Endothelial cell of umbilical vein (primary cell): ENCODE results near the gene PIGX.

ENCODE experiments used
- CTCF ChIP-seq, 2 donors: IDR thresholded peaks; 1 replicate in 1 of 2; 2 replicates in 1 of 2; pipeline ENCODE4 v1.5.1; 2011; ENCODE audit warnings: low read length in 2 of 2, mild to moderate bottlenecking in 2 of 2, moderate library complexity in 2 of 2, control low read depth in 1 of 2, inconsistent platforms in 1 of 2, low read depth in 1 of 2; ENCODE audit not compliant: insufficient read depth in 1 of 2; ENCODE audit errors: extremely low read depth in 1 of 2
- EZH2 ChIP-seq: IDR thresholded peaks from 2 replicates; pipeline ENCODE4 v1.6.1; 2012; ENCODE audit warnings: borderline replicate concordance, low read depth, mild to moderate bottlenecking, moderate library complexity, low read length, inconsistent platforms; ENCODE audit not compliant: severe bottlenecking
- FOS ChIP-seq: IDR thresholded peaks from 2 replicates; pipeline ENCODE4 v1.6.1; 2011; ENCODE audit warnings: mild to moderate bottlenecking, low read length, moderate library complexity, borderline replicate concordance; ENCODE audit not compliant: insufficient read depth
- JUN ChIP-seq: IDR thresholded peaks from 2 replicates; pipeline ENCODE4 v1.6.1; 2011; ENCODE audit warnings: borderline replicate concordance, low read depth; ENCODE audit not compliant: insufficient read length, insufficient read depth
- MAX ChIP-seq: IDR thresholded peaks from 2 replicates; pipeline ENCODE4 v1.6.1; 2011; ENCODE audit not compliant: insufficient read depth, insufficient read length
- MYC ChIP-seq: IDR thresholded peaks from one replicate; pipeline ENCODE4 v1.6.1; 2011; ENCODE audit warnings: mild to moderate bottlenecking, low read depth, low read length
- POLR2A ChIP-seq: IDR thresholded peaks from 2 replicates; pipeline ENCODE4 v1.6.1; 2012; ENCODE audit warnings: low read depth, mild to moderate bottlenecking, control low read depth, low read length
- POLR2AphosphoS5 ChIP-seq: IDR thresholded peaks from 2 replicates; pipeline ENCODE4 v1.6.1; 2012; ENCODE audit warnings: low read depth, mild to moderate bottlenecking, control low read depth, low read length, moderate library complexity; ENCODE audit not compliant: insufficient read depth

- no peak for TF ChIP-seq MAX
- TF ChIP-seq POLR2AphosphoS5, result no peak
- no peak for TF ChIP-seq CTCF (IDR thresholded peaks at IDR 0.05; ENCODE audit: extremely low read depth in 1 of 2, insufficient read depth in 1 of 2, low read depth in 1 of 2, low read length in 2 of 2)
- no peak for TF ChIP-seq POLR2A
- TF ChIP-seq EZH2, result no peak
- no peak for TF ChIP-seq MYC
- no peak for TF ChIP-seq JUN
- no peak for TF ChIP-seq FOS
Observed at GRCh38 chr3:196666001-196666867, 45.9 kb upstream of the PIGX start.
